Vagina (tissue), 2 donors: ENCODE data around the gene AMBRA1.

Experiments
- POLR2A ChIP-seq, 2 donors: fragments of 450-650 bp; IDR thresholded peaks; one replicate each; pipeline ENCODE4 v1.6.1; 2017; ENCODE audit warnings: antibody characterized with exemption in 2 of 2, mild to moderate bottlenecking in 2 of 2, moderate library complexity in 2 of 2
- TF ChIP-seq, protein P1 (sequence below), 3 experiments: fragments of 450-650 bp in 2 of 3; fragments of 200-600 bp in 1 of 3; sonication (generic) in 1 of 3; IDR thresholded peaks; one replicate each; pipeline ENCODE4 v1.5.1; 2017 to 2019; ENCODE audit warnings: antibody characterized with exemption in 3 of 3, mild to moderate bottlenecking in 2 of 3, moderate library complexity in 2 of 3

DNA sequence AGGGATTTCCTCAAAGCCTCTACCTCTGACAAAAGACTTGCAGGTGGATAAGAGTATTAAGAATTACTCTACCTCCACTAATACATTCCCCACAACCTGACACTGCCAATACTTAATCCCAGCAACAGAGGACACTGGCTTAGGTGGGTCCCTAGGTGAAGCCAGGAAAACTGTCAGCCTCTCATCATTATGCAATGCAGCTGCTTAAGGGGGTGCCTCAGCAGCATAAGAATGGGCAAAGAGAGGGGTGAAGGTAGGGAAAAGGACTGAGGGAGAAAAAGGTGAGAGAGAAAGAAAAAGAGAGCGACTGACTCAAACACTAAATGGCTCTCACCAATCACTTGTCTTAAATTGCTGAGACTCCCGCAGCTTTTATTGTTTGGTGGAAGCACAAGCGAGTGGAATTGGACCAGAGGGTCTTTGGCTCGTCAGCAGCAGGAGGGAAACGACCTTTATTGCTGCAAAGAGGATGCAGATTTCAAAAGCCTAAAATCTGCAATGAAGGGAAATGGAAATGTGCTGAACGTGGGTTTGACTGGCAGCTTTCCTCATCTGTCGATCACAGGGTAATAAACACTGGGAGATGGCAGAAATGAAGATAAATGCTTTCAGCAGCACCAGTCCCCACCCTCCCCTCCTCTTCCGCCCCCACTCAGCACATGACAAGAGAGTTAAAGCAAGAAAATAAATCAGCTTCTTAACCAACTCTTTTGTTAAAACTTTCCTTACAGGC is 137.4 kb downstream of the AMBRA1 start:
- TF ChIP-seq POLR2A (IDR thresholded peaks at IDR 0.05) = no peak
- TF ChIP-seq, protein P1, sequence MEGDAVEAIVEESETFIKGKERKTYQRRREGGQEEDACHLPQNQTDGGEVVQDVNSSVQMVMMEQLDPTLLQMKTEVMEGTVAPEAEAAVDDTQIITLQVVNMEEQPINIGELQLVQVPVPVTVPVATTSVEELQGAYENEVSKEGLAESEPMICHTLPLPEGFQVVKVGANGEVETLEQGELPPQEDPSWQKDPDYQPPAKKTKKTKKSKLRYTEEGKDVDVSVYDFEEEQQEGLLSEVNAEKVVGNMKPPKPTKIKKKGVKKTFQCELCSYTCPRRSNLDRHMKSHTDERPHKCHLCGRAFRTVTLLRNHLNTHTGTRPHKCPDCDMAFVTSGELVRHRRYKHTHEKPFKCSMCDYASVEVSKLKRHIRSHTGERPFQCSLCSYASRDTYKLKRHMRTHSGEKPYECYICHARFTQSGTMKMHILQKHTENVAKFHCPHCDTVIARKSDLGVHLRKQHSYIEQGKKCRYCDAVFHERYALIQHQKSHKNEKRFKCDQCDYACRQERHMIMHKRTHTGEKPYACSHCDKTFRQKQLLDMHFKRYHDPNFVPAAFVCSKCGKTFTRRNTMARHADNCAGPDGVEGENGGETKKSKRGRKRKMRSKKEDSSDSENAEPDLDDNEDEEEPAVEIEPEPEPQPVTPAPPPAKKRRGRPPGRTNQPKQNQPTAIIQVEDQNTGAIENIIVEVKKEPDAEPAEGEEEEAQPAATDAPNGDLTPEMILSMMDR (IDR thresholded peaks at IDR 0.05) = no peak
